ENCODE data around the gene RNASEH2B.

Gene RNASEH2B

GRCh38 chr13:50917572-50917971, 8.0 kb downstream of the RNASEH2B start:
- no peak for DNase-seq (ENCODE audit: low read depth)
- TF ChIP-seq CTCF (IDR thresholded peaks at IDR 0.05; ENCODE audit: low read depth, low read length, missing control alignments), result no peak
- no peak overlapping the region for H3K4me3 ChIP-seq (ENCODE audit: low read depth, low read length)

GRCh38 chr13:50918567-50918966, 9.0 kb downstream of the RNASEH2B start:
- no peak overlapping the region for H3K4me3 ChIP-seq (ENCODE audit: low read depth, low read length)
- TF ChIP-seq CTCF (IDR thresholded peaks at IDR 0.05; ENCODE audit: low read depth, low read length, missing control alignments), result no peak
- no peak for DNase-seq (ENCODE audit: low read depth)

GRCh38 chr13:50919277-50919676, 9.7 kb downstream of the RNASEH2B start:
- no peak for DNase-seq (ENCODE audit: low read depth)
- no peak for TF ChIP-seq CTCF (IDR thresholded peaks at IDR 0.05; ENCODE audit: low read depth, low read length, missing control alignments)
- no peak overlapping the region for H3K4me3 ChIP-seq (ENCODE audit: low read depth, low read length)

GRCh38 chr13:50921706-50922105, 12.1 kb downstream of the RNASEH2B start:
- no peak for DNase-seq (ENCODE audit: low read depth)
- H3K4me3 ChIP-seq (ENCODE audit: low read depth, low read length), result no peak overlapping the region
- no peak for TF ChIP-seq CTCF (IDR thresholded peaks at IDR 0.05; ENCODE audit: low read depth, low read length, missing control alignments)

- no peak for DNase-seq (ENCODE audit: low read depth)
- no peak for TF ChIP-seq CTCF (IDR thresholded peaks at IDR 0.05; ENCODE audit: low read depth, low read length, missing control alignments)
- H3K4me3 ChIP-seq (ENCODE audit: low read depth, low read length), result no peak overlapping the region
These were observed 13.7 kb downstream of the RNASEH2B start for GRCh38 chr13:50923272-50923671.

GRCh38 chr13:50924025-50924424, 14.4 kb downstream of the RNASEH2B start:
- DNase-seq (ENCODE audit: low read depth), result no peak
- H3K4me3 ChIP-seq (ENCODE audit: low read depth, low read length), result no peak overlapping the region
- TF ChIP-seq CTCF (IDR thresholded peaks at IDR 0.05; ENCODE audit: low read depth, low read length, missing control alignments), result no peak

- no peak overlapping the region for H3K4me3 ChIP-seq (ENCODE audit: low read depth, low read length)
- no peak for TF ChIP-seq CTCF (IDR thresholded peaks at IDR 0.05; ENCODE audit: low read depth, low read length, missing control alignments)
- no peak for DNase-seq (ENCODE audit: low read depth)
These were observed 18.1 kb downstream of the RNASEH2B start for GRCh38 chr13:50927701-50928100.
